K562 (cell line): ENCODE data around the gene TMEM114.

Source experiments
- CTCF ChIP-seq, 3 experiments: IDR thresholded peaks in 2 of 3; conservative IDR thresholded peaks in 1 of 3; 2 replicates each; pipeline ENCODE4 v1.5.1; 2011 to 2012; ENCODE audit warnings: low read length in 3 of 3, mild to moderate bottlenecking in 3 of 3, control low read depth in 2 of 3, improper control_type of control experiment in 1 of 3, inconsistent platforms in 1 of 3, low read depth in 1 of 3, mixed read lengths in 1 of 3, moderate library complexity in 1 of 3; ENCODE audit not compliant: insufficient read depth in 2 of 3
- CXXC5 ChIP-seq: fragments of 250-450 bp; sonication (Bioruptor Pico); IDR thresholded peaks from 2 replicates; pipeline ENCODE4 v1.8.0; 2022; ENCODE audit warnings: inconsistent platforms, mild to moderate bottlenecking, moderate library complexity
- E2F1 ChIP-seq: sonication (generic); formaldehyde crosslinking; IDR thresholded peaks from 2 replicates; pipeline ENCODE4 v1.8.1; 2023; ENCODE audit warnings: mild to moderate bottlenecking, missing genetic modification reagents, moderate library complexity
- HNRNPL ChIP-seq: fragments of 200-400 bp; formaldehyde crosslinking; IDR thresholded peaks from 2 replicates; pipeline ENCODE4 v1.6.1; 2017; ENCODE audit warnings: low read depth, mild to moderate bottlenecking, low read length
- MEF2D ChIP-seq: conservative IDR thresholded peaks from 2 replicates; pipeline ENCODE4 v1.6.1; 2016; ENCODE audit warnings: low read depth, missing genetic modification characterization, missing compliant biosample characterization
- NFATC3 ChIP-seq: fragments of 450-650 bp; IDR thresholded peaks from 2 replicates; pipeline ENCODE4 v1.6.1; 2017; ENCODE audit warnings: mild to moderate bottlenecking
- POLR2A ChIP-seq: fragments of 450-650 bp; conservative IDR thresholded peaks from 2 replicates; pipeline ENCODE4 v1.6.1; 2016
- REST ChIP-seq, 2 experiments: fragments of 450-650 bp; formaldehyde crosslinking in 1 of 2; IDR thresholded peaks; 2 replicates each; pipeline versions ENCODE4 v1.4.0 to v1.6.1; 2014 to 2020; ENCODE audit warnings: mild to moderate bottlenecking in 2 of 2, borderline replicate concordance in 1 of 2, low read depth in 1 of 2
- STAG1 ChIP-seq: sonication (generic); formaldehyde crosslinking; IDR thresholded peaks from 2 replicates; pipeline ENCODE4 v1.5.0; 2020; ENCODE audit warnings: missing genetic modification reagents, borderline replicate concordance
- TAF1 ChIP-seq: IDR thresholded peaks from 2 replicates; pipeline ENCODE4 v1.6.1; 2011; ENCODE audit warnings: mild to moderate bottlenecking, low read length, moderate library complexity; ENCODE audit not compliant: insufficient read depth, control insufficient read depth, severe bottlenecking; ENCODE audit errors: extremely low read depth
- ZBTB5 ChIP-seq: fragments of 450-650 bp; IDR thresholded peaks from 2 replicates; pipeline ENCODE4 v1.6.1; 2017; ENCODE audit warnings: antibody characterized with exemption
- ZNF24 ChIP-seq: fragments of 450-650 bp; IDR thresholded peaks from 2 replicates; pipeline ENCODE4 v1.6.1; 2016
- ZNF695 ChIP-seq: fragments of 450-650 bp; formaldehyde crosslinking; IDR thresholded peaks from 2 replicates; pipeline ENCODE4 v1.4.0; 2020; ENCODE audit warnings: mild to moderate bottlenecking, moderate library complexity

- TF ChIP-seq POLR2A (no peak), MEF2D (no peak), NFATC3 (no peak), TAF1 (no peak), ZBTB5 (no peak), STAG1 (CRISPR knock-in tag) (no peak), E2F1 (no peak), ZNF695 (CRISPR knock-in tag) (no peak), CXXC5 (CRISPR knock-in tag) (no peak), REST (IDR thresholded peaks at IDR 0.05; ENCODE audit: borderline replicate concordance) (no peak), REST (CRISPR knock-in tag; IDR thresholded peaks at IDR 0.05; ENCODE audit: low read depth) (no peak), ZNF24 (no peak), HNRNPL (no peak), CTCF (IDR thresholded peaks at IDR 0.05 in 2 of 3, conservative IDR thresholded peaks at IDR 0.05 in 1 of 3; ENCODE audit: insufficient read depth in 2 of 3, low read depth in 1 of 3, low read length in 3 of 3) (no peak)
These were observed 41.1 kb upstream of the TMEM114 start for GRCh38 chr16:8631373-8631772.
